ENCODE results near the gene LRFN3.

DNA sequence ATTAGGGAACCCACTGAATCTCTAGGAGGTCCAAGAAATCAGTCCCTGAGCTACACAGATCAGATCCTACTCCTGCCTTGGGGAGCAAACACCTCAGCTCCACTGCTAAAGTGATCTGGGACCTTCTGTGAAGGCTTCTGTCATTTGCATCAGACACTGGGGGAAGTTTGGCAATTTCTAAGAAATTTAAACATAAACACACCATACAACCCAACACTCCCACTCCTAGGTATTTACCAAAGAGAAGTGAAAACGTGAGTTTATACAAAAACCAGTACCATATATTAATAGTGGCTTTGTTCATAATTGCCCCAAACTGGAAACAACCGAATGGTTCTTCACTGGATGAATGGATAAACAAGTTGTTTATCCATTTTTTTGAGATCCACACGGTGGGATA, 20.7 kb upstream of the LRFN3 start:
- TF ChIP-seq, protein P1, sequence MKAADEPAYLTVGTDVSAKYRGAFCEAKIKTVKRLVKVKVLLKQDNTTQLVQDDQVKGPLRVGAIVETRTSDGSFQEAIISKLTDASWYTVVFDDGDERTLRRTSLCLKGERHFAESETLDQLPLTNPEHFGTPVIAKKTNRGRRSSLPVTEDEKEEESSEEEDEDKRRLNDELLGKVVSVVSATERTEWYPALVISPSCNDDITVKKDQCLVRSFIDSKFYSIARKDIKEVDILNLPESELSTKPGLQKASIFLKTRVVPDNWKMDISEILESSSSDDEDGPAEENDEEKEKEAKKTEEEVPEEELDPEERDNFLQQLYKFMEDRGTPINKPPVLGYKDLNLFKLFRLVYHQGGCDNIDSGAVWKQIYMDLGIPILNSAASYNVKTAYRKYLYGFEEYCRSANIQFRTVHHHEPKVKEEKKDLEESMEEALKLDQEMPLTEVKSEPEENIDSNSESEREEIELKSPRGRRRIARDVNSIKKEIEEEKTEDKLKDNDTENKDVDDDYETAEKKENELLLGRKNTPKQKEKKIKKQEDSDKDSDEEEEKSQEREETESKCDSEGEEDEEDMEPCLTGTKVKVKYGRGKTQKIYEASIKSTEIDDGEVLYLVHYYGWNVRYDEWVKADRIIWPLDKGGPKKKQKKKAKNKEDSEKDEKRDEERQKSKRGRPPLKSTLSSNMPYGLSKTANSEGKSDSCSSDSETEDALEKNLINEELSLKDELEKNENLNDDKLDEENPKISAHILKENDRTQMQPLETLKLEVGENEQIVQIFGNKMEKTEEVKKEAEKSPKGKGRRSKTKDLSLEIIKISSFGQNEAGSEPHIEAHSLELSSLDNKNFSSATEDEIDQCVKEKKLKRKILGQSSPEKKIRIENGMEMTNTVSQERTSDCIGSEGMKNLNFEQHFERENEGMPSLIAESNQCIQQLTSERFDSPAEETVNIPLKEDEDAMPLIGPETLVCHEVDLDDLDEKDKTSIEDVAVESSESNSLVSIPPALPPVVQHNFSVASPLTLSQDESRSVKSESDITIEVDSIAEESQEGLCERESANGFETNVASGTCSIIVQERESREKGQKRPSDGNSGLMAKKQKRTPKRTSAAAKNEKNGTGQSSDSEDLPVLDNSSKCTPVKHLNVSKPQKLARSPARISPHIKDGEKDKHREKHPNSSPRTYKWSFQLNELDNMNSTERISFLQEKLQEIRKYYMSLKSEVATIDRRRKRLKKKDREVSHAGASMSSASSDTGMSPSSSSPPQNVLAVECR (CRISPR knock-in tag; IDR thresholded peaks at IDR 0.05; ENCODE audit: borderline replicate concordance): no peak
- TF ChIP-seq MYC (CRISPR knock-in tag; IDR thresholded peaks at IDR 0.05; ENCODE audit: borderline replicate concordance) (no peak), PCBP2 (optimal IDR thresholded peaks at IDR 0.05; ENCODE audit: low read depth, low read length, poor library complexity, severe bottlenecking) (no peak)

Measured in HepG2 (cell line).